Right hindlimb (tissue), 1 donor: ENCODE data around the gene IGF2.

Source experiments
- DNase-seq: peaks from one replicate; pipeline ENCODE4 v3.0.0-alpha.2; 2018

Gene IGF2

DNA sequence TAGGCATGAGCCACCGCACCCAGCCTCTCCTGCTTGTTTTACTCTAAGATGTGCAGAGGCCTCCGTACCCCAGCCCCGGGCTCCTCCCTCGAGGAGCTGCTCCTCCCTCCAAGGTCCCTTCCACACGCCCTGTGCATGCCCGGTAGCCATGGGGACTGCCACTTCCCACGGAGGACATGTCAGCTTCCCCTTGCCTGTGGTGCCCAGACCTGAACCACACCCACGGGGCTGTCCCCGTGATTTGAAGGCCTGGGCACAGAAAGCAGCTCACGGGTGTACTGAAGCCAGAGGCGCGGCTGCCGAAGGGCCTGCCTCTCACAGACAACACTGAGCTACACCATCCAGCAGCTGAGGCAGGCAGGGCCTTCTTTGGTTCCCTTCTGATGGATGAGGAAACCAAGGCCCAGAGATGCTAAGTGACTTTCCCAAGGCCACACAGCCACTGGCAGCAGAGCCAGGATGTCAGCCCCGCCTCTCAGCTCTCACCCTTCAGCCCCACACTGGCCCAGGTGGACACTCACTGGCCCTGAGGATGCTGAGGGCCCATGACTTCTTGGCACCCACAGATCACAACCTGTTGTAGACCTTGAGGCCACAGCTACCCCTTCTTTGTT lies 14.5 kb upstream of the IGF2 start:
- no peak for DNase-seq

DNA sequence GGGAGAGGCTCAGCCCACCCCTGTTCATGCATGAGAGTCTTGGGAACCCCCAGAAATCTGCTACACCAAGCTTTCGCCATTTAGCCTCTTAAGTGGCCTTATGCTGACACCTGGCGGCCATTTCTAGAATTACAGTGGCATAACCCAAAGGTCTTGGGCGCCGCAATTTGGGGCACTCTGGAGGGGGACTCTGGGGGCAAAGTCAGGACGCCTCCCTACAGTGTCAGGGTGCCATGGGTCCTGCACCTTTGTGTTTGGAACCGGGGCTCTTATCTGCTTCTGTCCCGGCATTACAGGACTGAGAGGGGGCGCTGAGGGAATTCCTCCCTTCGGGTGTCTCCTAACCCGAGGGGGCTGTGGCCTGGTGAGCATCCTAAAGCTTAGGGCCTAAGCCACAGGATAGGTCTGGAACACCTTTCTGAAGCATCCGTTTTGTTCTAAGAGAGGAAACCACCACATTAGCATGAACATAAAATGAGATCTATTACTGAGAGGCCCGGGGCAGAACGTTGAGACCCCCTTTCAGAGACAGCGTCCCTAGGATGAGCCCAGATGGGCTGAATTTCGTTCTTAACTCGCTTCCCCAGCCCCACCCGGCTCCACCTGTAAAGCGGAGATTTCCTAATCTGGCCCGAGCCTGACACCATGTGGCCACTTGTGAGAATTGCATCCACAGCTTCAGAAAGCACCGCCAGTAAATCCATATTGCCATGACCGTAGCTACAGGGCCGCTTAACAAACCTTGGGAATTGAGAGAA lies 12.5 kb upstream of the IGF2 start:
- DNase-seq = peak; percentile 85

DNA sequence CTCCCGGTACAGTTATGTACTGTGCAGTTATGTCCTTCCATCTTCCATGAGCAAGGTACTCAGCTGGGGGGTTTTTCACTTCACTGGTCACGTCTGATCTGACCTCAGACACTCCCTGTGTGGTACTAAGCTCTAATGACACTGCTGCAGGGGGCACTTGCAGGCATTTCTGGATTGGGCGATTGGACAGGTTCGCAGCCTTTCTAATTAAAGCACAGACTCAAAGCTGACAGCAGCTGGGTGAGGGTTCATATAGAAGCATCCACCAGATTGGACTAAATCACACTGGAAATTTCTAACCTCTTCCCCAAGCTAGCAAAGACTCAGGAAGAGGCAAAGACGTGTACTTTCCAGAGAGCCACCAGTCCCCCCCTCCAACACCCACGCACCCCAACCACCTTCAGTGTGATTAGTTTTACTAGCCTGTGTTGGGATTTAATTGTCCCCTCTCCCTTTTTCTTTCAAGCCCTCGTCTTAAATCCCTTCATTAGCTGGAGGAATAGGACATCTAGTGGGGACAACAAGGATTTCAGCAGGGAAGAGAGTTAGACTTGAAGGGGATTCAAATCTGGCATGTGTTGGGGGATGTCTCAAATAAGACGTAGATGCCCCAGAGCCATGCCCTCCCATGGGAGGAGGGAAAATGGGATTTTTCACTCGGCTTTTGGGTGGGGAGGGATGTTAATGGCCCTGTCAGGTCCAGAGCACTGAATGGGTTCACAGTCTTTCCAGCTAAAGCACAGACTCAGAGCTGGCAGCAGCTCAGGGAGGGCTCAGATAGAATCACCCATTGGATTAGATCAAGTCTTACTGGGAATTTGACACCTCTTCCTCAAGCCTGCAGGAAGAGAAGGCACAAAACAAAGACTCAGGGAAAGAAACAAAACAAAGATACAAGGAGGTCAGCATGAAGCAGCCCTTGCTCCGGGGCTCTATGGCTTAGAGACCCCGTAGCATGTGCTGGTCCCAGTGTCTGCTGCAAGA lies 11.0 kb upstream of the IGF2 start:
- no peak for DNase-seq

DNA sequence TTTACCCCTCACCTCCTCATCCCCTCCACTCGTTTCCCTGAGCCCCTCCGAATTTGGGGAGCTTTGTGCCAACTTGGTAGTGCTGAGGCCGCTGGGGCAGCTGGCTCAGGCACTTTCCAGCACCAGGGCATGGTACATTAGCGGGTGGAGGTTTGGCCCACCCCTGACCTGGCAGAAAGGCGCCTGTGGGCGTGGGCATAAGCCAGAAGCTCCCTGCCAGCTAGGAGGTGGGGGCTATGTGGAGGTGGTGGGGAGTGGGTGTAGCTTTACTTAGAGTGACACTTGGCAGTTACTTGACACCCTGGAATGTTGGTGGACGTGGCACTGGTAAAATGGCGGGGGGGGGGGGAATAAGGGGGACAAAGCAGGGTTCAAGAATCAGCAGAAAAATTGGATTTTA lies 10.3 kb upstream of the IGF2 start:
- peak; percentile 77 for DNase-seq

DNA sequence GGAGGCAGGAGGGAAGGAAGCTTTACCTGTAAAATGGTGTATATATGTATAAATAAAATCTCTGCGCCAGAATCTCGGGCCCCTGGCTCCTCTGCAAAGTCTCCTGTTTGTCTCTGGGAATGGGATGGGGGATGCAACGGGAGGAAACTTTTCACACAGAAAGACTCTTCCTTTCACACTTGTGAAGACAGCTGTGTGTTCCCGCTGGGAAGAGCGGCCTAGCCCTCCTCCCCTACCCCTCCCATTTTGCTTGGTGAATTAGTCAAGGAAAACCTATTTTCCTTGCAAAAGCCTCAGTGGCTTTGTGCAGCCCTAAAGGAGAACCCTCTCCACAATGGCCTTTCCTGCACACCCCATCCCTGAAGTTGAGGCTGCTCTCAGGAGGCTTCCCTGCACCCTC lies 9.4 kb upstream of the IGF2 start:
- DNase-seq = peak; percentile 66

DNA sequence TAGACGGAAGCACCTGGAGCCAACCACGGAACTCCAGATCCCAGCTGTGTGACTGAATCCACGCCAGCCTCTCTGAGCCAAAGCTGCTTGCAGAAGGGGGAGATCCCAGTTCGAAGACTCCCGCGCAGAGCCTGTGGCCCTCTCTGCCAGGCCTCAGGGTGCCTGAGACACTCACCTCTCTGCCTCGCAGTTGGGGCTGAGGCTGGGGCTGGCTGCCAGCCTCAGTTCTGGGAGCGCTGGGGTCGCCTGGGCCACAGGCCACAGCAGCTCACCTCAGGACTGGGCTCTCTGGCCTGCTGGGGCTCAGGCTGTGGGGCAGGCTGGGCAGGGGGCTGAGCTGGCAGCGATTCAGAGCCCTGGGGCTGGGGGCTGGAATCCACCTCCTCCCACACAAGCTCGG lies 8.2 kb upstream of the IGF2 start:
- no peak for DNase-seq

DNA sequence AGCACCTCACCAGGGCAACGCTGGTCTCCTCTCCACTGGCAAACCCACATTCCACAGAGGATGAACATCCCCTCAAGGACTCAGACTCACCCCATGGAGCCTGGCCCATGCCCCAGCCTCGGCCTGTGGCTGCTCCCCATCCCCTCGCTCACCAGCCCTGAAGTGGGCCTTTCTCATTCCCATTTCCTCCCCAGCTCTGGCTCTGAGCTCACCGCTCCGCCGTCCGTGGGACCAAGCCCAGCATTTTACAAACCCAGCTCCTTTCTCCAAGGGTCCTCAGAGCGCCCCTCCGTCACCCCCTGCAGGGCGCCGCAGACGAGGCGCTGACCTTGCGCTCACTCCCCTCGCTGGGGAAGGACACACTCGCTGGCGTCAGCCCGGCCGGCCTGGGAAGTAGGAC lies 6.9 kb upstream of the IGF2 start:
- no peak for DNase-seq

DNA sequence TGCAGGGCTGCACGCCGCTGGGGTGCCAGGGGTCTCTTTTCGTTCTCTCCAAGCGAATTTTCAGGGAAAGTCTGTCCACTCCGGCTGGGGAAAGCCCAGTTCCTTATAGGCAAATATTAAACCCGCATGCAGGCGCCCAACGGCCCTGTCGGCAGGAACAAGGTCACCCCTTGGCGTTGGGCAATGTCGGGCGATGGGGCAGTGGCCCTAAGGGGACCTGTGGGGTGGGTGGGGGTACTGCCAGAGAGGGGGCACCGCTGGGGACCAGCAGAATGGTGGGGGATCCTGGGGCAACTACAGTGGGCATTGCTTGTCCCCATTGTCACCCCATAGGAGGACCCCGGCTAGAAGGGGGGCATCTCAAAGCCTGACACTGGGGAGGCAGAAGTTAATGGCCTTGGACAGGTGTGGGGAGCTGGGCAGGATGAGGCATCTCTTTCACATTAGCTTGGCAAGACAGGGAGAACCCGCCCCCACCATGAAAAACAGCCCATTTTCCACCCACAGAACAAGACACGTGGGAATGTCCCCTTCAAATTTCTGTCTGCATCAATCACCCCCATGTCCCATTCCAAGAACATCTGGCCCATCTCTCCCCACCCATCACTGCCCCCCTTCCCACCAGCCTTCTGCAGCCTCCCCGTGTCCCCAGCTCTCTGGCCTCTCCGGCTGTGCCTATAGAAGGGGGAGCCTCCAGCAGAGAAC lies 5.5 kb upstream of the IGF2 start:
- no peak for DNase-seq

DNA sequence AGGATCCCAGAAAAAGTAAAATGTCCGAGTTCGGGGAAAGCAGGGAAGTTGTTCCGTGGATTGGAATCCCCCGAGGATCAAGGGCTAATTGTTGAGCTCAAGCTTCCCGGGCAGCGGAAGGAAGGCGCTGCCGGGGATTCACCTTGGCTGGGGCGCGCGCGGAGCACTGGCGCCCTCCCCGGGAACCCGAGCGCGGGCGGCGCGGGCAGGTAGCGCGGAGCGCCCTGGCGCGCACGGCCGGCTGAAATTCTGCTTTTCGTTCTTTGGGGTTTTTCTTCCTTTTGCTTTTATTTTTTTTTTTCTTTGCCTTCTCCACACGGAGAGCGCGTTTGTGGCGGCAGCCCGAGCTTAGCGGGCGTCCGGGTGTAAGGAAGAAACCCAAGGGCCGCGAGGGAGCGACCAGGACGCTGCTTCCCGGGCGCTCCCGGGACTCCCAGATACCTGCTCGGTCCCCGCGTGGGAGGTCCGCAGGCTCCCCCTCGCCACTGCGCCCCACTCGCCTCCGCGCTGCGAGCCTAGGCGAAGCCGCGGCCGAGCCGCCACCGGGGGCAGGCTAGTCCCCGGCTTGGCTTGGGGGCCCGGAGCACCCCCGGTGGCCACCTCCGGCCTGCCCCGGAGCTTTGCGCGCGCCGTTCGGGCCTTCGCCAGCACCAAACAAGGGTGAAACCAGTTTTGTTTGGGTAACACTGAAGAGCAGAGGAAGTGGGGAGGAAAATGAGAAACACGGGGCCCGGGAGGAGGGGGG lies 4.8 kb upstream of the IGF2 start:
- no peak for DNase-seq

DNA sequence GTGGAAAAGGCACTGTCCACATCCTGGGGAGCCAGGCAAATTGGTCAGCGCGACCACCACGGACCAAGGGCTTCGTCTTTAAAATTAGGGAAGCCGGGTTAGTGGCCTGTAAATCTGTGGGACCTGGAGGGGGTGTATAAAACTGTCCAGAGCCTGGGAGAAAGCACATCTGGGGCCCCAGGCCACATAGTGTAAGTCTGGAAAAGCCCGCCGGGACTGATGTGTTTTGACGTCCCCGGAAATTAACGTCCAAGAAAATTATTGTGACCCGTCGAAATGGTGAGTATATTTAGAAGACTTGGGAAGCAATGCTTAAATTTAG lies 4.2 kb upstream of the IGF2 start:
- DNase-seq = no peak

DNA sequence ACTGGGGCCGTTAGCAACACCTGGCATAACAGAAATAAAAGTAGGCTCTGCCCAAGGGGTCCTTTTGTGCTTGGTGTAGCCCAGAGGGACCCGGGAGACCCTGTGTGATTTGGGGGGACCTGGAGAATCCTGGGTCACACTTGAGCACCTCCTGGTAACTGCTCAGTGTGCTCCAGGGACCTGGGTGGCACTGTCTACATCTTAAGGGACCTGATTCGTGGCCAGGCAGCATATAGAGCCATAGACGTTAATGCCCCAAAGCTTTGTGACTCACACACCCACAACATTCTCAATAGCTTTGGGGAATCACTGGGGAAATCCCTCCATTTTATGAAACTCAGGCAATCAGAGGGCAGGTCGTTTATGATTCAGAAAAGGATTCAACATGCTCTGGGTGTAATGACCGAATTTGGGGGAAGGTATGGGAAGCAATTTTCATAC lies 3.6 kb upstream of the IGF2 start:
- DNase-seq = no peak

DNA sequence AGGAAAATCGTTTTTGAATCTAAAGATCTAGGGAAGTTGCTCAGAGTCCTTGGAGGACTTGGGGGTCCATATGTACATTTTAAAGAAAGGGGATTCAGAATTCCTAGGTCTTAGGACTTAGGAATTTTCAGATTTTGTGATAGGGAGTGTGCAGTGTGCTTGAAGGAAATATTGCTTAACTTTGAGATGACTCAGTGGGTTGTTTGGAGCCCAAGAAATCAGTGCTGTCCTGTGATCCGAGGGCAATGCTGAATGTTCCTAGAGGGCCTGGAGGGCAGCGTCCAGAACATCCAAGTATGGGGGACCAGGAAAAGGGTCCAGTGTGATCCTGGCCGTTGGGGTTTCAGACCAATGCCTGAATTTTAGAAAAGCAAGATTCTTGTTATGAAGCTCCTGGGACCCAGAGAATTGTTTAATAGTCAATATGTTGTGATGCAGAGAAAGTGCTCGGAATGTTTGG lies 3.1 kb upstream of the IGF2 start:
- DNase-seq = no peak

DNA sequence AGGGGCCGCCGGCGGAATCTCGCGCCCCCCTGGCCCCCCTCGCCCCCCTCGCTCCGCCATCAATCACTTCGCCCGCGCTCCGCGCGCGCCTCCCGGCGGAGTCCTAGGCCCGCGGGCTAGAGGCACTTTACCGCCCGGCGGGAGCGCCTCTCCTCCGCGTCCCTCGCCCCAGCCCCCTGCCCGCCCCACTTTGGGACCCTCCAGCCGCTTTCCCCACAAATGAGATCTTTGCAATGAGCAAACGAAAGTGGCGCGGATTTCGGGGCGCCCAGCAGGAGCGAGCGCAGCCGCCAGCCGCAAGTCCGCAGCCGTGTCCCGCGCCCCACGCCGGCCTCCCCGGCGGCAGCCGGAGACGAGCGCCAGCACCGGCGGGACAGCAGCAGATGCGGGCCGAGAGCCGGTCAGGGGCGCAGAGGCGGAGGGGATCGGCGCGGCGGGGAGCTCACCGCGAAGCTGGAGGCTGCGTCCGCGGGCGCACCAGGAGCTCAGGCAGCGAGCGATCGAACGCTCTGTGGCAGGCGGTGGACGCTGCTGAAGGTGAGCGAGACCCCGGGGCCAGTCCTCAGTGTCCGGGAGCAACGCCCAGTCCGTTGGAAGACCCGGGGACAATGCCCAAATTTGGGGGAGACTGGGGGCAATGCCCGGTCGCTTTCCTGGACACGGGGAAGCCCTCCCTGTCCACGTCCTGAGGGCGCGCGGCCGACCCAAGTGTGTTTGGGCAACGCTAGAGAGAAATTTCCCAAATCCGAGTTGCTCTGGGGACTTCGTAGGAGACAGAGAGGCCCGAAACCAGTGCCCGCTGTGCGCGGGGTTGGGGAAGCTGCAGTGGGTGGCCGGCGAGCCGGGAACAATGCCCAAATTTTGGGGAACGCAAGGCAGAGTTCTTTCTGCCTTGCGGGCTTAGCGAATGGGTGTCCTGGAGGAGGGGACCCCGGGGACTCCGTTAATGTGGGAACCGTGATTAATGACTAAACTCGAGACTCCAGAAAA lies 1.5 kb upstream of the IGF2 start:
- no peak for DNase-seq

DNA sequence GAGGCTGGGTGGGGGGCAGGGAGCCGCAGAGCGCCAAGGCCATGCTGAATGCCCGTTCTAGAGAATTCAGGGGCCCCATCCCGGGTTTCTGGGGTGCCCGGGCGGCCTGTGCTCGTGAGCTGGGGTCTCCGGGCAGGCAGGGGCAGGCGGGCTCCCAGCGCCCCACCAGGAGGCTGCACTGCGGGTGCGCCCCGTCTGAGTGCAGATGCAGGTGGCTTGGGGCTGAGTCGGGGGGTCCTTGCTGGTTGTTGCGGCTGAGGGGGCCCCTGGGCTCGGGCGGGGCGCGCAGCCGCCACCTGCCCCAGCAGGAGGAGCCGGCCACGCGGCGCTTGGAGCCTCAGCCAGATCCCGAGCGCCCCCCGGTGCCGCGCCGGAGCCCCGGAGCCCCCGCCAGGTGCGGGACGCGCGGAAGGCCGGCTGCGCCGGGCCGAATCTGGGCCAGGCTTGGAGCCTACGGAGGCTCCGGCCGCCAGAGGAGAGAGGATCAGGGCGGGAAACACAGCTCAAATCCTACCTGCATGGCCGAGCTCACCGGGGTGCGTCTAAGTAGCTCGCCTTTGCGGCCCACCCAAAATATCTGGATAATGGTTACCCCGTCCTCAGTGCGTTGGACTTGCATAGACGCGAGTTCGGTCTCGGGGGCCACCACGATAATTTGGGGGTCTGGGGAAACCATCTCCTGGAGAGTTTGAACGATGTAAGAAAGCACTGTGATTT lies 590 bp upstream of the IGF2 start:
- peak; percentile 76 for DNase-seq

DNA sequence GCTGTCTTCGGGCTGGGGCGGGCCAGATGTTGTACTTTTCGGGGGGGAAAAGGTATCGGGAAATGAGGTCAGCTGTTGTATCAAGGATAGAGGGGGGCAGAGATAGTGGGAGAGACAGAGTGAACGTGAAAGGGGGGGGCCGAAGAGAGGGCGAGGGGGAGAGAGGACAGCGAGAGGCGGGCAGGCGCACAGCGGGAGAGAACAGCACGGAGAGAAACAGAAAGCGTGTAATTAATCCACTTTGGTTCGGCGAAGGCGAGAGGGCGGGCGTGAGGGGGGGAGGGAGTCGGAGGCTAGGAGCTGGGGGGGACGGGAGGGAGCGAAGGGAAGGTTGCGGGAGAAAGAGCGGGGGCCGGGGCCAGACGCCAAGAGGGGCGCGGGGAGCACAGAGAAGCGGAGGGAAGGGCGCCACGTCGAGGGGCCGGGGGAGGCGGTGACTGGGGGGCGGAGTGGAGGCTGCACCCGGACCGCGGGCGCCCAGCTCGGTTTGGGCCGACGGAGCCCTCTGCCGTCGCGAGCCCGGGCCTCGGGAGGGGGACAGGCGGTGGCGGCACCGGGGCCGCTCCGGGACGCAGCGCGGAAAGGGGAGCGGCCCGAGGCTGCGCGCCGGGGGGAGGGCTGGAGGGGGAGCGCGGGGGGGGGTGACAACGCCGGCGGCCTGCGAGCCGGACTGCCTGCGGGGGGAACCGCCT lies 612 bp downstream of the IGF2 start:
- no peak for DNase-seq

DNA sequence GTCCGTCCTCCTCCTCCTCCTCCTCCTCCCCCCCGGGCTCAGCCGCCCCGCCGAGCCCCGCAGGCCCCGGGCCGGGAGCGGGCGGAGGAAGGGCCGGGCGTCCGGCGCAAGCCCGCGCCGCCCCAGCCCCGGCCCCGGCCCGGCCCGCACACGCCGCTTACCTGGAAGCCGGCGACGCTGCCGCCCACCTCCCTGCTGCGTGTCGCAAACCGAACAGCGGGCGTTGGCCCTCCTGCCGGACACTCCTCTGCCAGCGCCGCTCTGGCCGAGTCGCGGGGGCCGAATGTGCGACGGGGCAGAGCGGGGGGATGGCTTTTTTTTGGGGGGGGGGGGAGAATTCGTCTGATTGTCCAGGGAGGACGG lies 1.1 kb downstream of the IGF2 start:
- DNase-seq = no peak

DNA sequence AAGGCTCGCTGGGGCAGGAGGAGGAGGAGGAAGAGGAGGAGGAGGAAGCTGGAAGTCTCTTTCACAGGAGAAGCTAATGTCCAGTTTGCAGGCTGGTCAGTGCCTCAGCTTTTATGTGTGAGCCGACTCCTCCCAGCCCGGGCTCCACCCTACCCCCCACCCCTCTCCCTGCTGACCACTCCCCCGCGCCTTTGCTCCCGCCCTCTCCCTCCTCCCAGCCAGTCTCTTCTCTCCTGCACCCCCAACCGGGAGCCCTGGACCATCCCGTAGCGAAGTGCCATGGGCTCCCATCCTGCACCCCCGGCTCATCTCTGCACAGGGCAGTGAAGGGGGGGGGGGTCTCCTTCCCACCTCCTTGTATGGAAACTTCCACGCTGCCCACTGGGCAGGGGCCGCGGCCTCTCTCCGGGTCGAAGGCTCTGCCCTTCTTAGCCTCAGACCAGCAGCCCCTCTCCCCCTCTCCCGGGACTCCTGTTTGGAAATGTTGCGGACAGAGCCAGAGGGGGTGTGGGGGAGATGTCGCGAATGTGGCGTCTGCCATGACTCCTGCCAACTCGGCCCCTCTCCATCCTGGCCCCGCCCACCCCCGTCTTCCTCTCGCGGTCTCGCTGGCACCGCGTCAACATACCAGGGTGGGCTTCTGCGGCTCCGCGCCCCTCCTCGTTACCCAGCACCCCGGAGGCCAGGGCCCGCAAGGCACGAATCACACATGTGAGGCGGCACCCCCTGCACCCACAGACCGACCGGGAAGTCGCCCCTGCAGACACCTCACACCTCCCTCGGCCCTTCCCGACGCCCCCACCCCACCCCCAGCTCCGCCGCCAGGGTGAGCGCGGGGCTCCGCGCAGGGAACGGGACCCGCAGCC lies 1.8 kb downstream of the IGF2 start:
- peak; percentile 93 for DNase-seq

DNA sequence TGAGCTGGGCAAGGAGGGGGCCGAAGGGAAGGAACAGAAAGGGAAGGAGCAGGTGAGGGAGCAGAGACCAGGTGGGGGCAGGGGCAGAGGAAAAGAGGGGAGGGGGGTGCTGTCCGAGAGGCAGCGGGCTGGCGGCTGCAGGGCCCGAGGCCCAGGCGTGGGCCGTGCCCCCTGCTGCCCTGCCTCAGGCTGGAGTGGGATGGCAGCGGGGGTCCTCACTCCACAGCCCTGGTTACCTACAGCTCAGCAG lies 2.3 kb downstream of the IGF2 start:
- DNase-seq = no peak
